SK-N-SH (cell line): ENCODE results near the gene SFMBT2. TPM values are rescaled to one million over a fixed set of nuclear protein-coding genes. Genes with fewer than 3 reads are reported as not detected.

ENCODE experiments used
- CTCF ChIA-PET: fragments of 300-600, 350-600 bp; formaldehyde crosslinking; extraction: SDS; loops from one replicate; lab custom pipeline; 2021; lab: Yijun Ruan, JAX
- POLR2A ChIA-PET: fragments of 350-600 bp; sonication (Branson Sonifier 250); formaldehyde crosslinking; extraction: SDS; loops from one replicate; lab custom pipeline; 2020; ENCODE audit warnings: antibody characterized with exemption, inconsistent platforms; lab: Yijun Ruan, JAX
- DNase-seq: peaks from one replicate; pipeline ENCODE4 v3.0.0; 2012
- H2AFZ ChIP-seq: fragments of 200-600 bp; sonication (generic); 2 replicates; pipeline ENCODE4 v1.8.1; 2016; ENCODE audit warnings: antibody characterized with exemption, mild to moderate bottlenecking, low read depth
- H3F3A ChIP-seq: fragments of 200-600 bp; sonication (generic); replicated peaks from 2 replicates; pipeline ENCODE3; 2016; ENCODE audit warnings: antibody characterized with exemption, mild to moderate bottlenecking; ENCODE audit not compliant: insufficient read depth
- H3K27ac ChIP-seq, 2 experiments: fragments of 200-500 bp in 1 of 2; fragments of 200-600 bp in 1 of 2; sonication (Bioruptor generic) in 1 of 2; sonication (generic), shearing (Covaris generic) in 1 of 2; 2 replicates each; pipeline versions ENCODE4 v1.5.1 to v1.6.1; 2014 to 2016; ENCODE audit warnings: low read depth in 2 of 2, inconsistent platforms in 1 of 2, low read length in 1 of 2, mild to moderate bottlenecking in 1 of 2, mixed read lengths in 1 of 2
- H3K27me3 ChIP-seq: fragments of 200-600 bp; sonication (generic), shearing (Covaris generic); 2 replicates; pipeline ENCODE4 v1.6.1; 2016; ENCODE audit warnings: mixed run types; ENCODE audit not compliant: insufficient read depth
- H3K36me3 ChIP-seq, 2 experiments: fragments of 200-500 bp in 1 of 2; fragments of 200-600 bp in 1 of 2; sonication (Bioruptor generic) in 1 of 2; sonication (generic) in 1 of 2; replicated peaks in 1 of 2; 2 replicates each; pipeline versions ENCODE3 to v1.5.1; 2014 to 2016; ENCODE audit warnings: low read length in 1 of 2, mild to moderate bottlenecking in 1 of 2; ENCODE audit not compliant: insufficient read depth in 2 of 2, control insufficient read depth in 1 of 2
- H3K4me1 ChIP-seq, 2 experiments: fragments of 200-500 bp in 1 of 2; fragments of 200-600 bp in 1 of 2; sonication (Bioruptor generic) in 1 of 2; sonication (generic), shearing (Covaris generic) in 1 of 2; 2 replicates each; pipeline versions ENCODE4 v1.5.1 to v1.6.1; 2014 to 2016; ENCODE audit warnings: low read depth in 1 of 2, low read length in 1 of 2, mixed run types in 1 of 2; ENCODE audit not compliant: insufficient read depth in 2 of 2, control insufficient read depth in 1 of 2
- H3K4me2 ChIP-seq: fragments of 200-600 bp; sonication (generic), shearing (Covaris generic); 2 replicates; pipeline ENCODE4 v1.6.1; 2017; ENCODE audit warnings: mixed run types
- H3K4me3 ChIP-seq, 2 experiments: fragments of 200-500 bp in 1 of 2; fragments of 200-600 bp in 1 of 2; sonication (Bioruptor generic) in 1 of 2; sonication (generic), shearing (Covaris generic) in 1 of 2; 2 replicates each; pipeline versions ENCODE4 v1.5.1 to v1.8.1; 2014 to 2016; ENCODE audit warnings: low read depth in 2 of 2, inconsistent platforms in 1 of 2, low read length in 1 of 2, mild to moderate bottlenecking in 1 of 2, mixed read lengths in 1 of 2, moderate library complexity in 1 of 2
- H3K79me2 ChIP-seq: fragments of 200-600 bp; sonication (generic); 2 replicates; pipeline ENCODE4 v1.8.1; 2017; ENCODE audit warnings: mild to moderate bottlenecking; ENCODE audit not compliant: insufficient read depth
- H3K9ac ChIP-seq: fragments of 200-600 bp; sonication (generic); 2 replicates; pipeline ENCODE4 v1.6.1; 2017; ENCODE audit warnings: mixed run types
- H3K9me2 ChIP-seq: fragments of 200-600 bp; sonication (generic); 2 replicates; pipeline ENCODE4 v1.6.1; 2017; ENCODE audit warnings: mixed run types
- H3K9me3 ChIP-seq: fragments of 200-600 bp; sonication (generic); 2 replicates; pipeline ENCODE4 v1.6.1; 2017; ENCODE audit warnings: mixed run types, mild to moderate bottlenecking, moderate library complexity
- H4K20me1 ChIP-seq: fragments of 200-600 bp; sonication (generic); 2 replicates; pipeline ENCODE4 v1.6.1; 2017; ENCODE audit warnings: mild to moderate bottlenecking, mixed run types; ENCODE audit not compliant: insufficient read depth
- CHD2 ChIP-seq: fragments of 150-350 bp; IDR thresholded peaks from 2 replicates; pipeline ENCODE4 v1.6.1; 2018; ENCODE audit warnings: low read length; ENCODE audit not compliant: partially characterized antibody
- EP300 ChIP-seq, 2 experiments: IDR thresholded peaks; 2 replicates each; pipeline versions ENCODE4 v1.4.0 to v1.6.1; 2012; ENCODE audit warnings: borderline replicate concordance in 1 of 2, low read depth in 1 of 2, low read length in 1 of 2
- EZH2phosphoT487 ChIP-seq: fragments of 200-600 bp; sonication (generic); IDR thresholded peaks from 2 replicates; pipeline ENCODE4 v1.6.1; 2017; ENCODE audit warnings: low read depth, mixed run types, mild to moderate bottlenecking, antibody characterized with exemption, moderate library complexity, borderline replicate concordance
- FOXJ3 ChIP-seq: sonication (generic); formaldehyde crosslinking; IDR thresholded peaks from 2 replicates; pipeline ENCODE4 v1.5.1; 2020; ENCODE audit warnings: mild to moderate bottlenecking, missing genetic modification reagents
- GABPA ChIP-seq: IDR thresholded peaks from 2 replicates; pipeline ENCODE4 v1.4.0; 2012; ENCODE audit warnings: low read depth, mild to moderate bottlenecking
- JUND ChIP-seq: IDR thresholded peaks from 2 replicates; pipeline ENCODE4 v1.4.0; 2012
- MEF2A ChIP-seq: IDR thresholded peaks from 2 replicates; pipeline ENCODE4 v1.4.0; 2012; ENCODE audit warnings: low read depth, borderline replicate concordance
- MXI1 ChIP-seq: IDR thresholded peaks from 2 replicates; pipeline ENCODE4 v1.6.1; 2012; ENCODE audit warnings: mild to moderate bottlenecking, low read depth, low read length, improper control_type of control experiment
- POLR2AphosphoS5 ChIP-seq: IDR thresholded peaks from 2 replicates; pipeline ENCODE4 v1.6.1; 2012; ENCODE audit warnings: low read depth, low read length
- RAD21 ChIP-seq: IDR thresholded peaks from 2 replicates; pipeline ENCODE4 v1.6.1; 2012; ENCODE audit warnings: mild to moderate bottlenecking, low read length
- RCOR1 ChIP-seq: fragments of 150-350 bp; IDR thresholded peaks from 2 replicates; pipeline ENCODE4 v1.6.1; 2017; ENCODE audit warnings: antibody characterized with exemption, low read length
- RFX5 ChIP-seq: IDR thresholded peaks from 2 replicates; pipeline ENCODE4 v1.6.1; 2012; ENCODE audit warnings: mild to moderate bottlenecking, improper control_type of control experiment, low read length
- SMC3 ChIP-seq: IDR thresholded peaks from 2 replicates; pipeline ENCODE4 v1.6.1; 2012; ENCODE audit warnings: low read depth, low read length, improper control_type of control experiment
- TCF12 ChIP-seq: IDR thresholded peaks from 2 replicates; pipeline ENCODE4 v1.4.0; 2012
- TEAD4 ChIP-seq: IDR thresholded peaks from 2 replicates; pipeline ENCODE4 v1.4.0; 2012; ENCODE audit warnings: mild to moderate bottlenecking, borderline replicate concordance; ENCODE audit not compliant: insufficient read depth
- WGBS: methylation state at CpG from one replicate; pipeline ENCODE4 v1.1.6; 2017; ENCODE audit warnings: low lambda C conversion rate; 5-methylcytosine and 5-hydroxymethylcytosine counted together
- polyA plus RNA-seq, 3 experiments: library from polyadenylated mRNA; depleted of rRNA; stranded (reverse); fragments of >200 nt; gene quantifications; 2 replicates each; pipeline ENCODE4 v1.2.3, GENCODE V29; 2012
- TF ChIP-seq, protein P1 (sequence below): fragments of 150-350 bp; IDR thresholded peaks from 2 replicates; pipeline ENCODE4 v1.6.1; 2016; ENCODE audit warnings: mild to moderate bottlenecking, low read depth, low read length
- TF ChIP-seq, protein P2 (sequence below): IDR thresholded peaks from 2 replicates; pipeline ENCODE4 v1.4.0; 2012; ENCODE audit warnings: low read depth, borderline replicate concordance
- TF ChIP-seq, protein P3 (sequence below): IDR thresholded peaks from 2 replicates; pipeline ENCODE4 v1.6.1; 2012; ENCODE audit warnings: mild to moderate bottlenecking, low read depth, low read length, moderate library complexity
- TF ChIP-seq, protein P4 (sequence below): fragments of 200-600 bp; sonication (generic); IDR thresholded peaks from 2 replicates; pipeline ENCODE4 v1.6.1; 2017; ENCODE audit warnings: antibody characterized with exemption, mild to moderate bottlenecking, moderate library complexity
- TF ChIP-seq, protein P5 (sequence below): IDR thresholded peaks from 2 replicates; pipeline ENCODE4; 2012

SFMBT2 gene
- polyA plus RNA-seq, 1 of the 3 experiments (the other 2 are of a cell fraction) = 0.20 TPM

DNA sequence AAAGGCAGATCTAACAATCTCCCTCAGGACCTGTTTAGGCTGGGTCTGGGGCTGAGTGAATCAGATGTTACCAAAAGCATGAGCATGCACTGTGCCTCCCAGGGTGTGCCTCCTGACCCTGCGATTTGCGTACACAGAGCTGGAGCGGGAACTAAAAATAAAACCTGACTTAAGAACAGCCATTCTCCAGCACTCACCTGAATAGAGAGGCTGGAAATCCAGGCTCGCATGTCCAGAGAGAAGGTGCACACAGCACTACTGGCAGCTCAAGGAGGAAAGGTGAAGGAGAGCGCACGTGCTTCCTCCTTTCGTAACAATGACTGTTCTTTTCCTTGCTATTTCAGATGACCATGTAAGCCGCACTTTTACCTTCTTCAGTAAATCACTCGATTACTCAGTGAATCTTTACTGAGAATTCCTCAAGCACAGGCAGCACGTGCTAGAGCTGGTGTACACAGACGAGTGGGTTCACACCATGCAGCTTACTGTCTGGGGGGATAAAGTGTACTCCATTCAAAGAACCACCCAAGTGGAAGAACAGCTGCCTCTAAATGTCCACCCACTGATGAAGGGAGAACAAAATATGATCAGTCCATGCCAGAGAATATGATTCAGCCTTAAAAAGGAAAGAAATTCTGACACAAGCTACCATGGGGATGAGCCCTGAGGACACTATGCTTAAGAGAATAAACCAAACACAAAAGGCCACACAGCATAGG lies 45.6 kb downstream of the SFMBT2 start:
- Histone ChIP-seq H3K27me3 (no peaks in the 10 kb centered on the region), H3K4me1 (no peaks in the 10 kb centered on the region), H3K4me3 (no peak overlapping the region), H3K27ac (no peak overlapping the region), H3K36me3 (no peaks in the 10 kb centered on the region), H3K9me2 (no peaks in the 10 kb centered on the region), H3K4me2 (no peak overlapping the region), H3K9ac (no peak overlapping the region), H4K20me1 (no peaks in the 10 kb centered on the region), H3F3A (no peaks in the 10 kb centered on the region), H2AFZ (no peak overlapping the region), H3K79me2 (no peaks in the 10 kb centered on the region), H3K9me3 (no peaks in the 10 kb centered on the region)
- DNase-seq = no peak
- 69% methylated on average over 11 of the region's 11 CpGs for WGBS
- ChIA-PET CTCF (no interaction called here), POLR2A (no interaction called here)
- TF ChIP-seq RAD21 (no peak), RFX5 (no peak), EZH2phosphoT487 (no peak), MEF2A (no peak), TCF12 (no peak), POLR2AphosphoS5 (no peak), CHD2 (no peak), MXI1 (no peak), GABPA (no peak), FOXJ3 (CRISPR knock-in tag) (no peak), TEAD4 (no peak), JUND (no peak), EP300 (IDR thresholded peaks at IDR 0.05; ENCODE audit: borderline replicate concordance in 1 of 2, low read depth in 1 of 2, low read length in 1 of 2) (no peak), RCOR1 (no peak), SMC3 (no peak)
- TF ChIP-seq, protein P1, sequence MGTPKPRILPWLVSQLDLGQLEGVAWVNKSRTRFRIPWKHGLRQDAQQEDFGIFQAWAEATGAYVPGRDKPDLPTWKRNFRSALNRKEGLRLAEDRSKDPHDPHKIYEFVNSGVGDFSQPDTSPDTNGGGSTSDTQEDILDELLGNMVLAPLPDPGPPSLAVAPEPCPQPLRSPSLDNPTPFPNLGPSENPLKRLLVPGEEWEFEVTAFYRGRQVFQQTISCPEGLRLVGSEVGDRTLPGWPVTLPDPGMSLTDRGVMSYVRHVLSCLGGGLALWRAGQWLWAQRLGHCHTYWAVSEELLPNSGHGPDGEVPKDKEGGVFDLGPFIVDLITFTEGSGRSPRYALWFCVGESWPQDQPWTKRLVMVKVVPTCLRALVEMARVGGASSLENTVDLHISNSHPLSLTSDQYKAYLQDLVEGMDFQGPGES = no peak
- TF ChIP-seq, protein P2, sequence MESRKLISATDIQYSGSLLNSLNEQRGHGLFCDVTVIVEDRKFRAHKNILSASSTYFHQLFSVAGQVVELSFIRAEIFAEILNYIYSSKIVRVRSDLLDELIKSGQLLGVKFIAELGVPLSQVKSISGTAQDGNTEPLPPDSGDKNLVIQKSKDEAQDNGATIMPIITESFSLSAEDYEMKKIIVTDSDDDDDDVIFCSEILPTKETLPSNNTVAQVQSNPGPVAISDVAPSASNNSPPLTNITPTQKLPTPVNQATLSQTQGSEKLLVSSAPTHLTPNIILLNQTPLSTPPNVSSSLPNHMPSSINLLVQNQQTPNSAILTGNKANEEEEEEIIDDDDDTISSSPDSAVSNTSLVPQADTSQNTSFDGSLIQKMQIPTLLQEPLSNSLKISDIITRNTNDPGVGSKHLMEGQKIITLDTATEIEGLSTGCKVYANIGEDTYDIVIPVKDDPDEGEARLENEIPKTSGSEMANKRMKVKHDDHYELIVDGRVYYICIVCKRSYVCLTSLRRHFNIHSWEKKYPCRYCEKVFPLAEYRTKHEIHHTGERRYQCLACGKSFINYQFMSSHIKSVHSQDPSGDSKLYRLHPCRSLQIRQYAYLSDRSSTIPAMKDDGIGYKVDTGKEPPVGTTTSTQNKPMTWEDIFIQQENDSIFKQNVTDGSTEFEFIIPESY = no peak
- TF ChIP-seq, protein P3, sequence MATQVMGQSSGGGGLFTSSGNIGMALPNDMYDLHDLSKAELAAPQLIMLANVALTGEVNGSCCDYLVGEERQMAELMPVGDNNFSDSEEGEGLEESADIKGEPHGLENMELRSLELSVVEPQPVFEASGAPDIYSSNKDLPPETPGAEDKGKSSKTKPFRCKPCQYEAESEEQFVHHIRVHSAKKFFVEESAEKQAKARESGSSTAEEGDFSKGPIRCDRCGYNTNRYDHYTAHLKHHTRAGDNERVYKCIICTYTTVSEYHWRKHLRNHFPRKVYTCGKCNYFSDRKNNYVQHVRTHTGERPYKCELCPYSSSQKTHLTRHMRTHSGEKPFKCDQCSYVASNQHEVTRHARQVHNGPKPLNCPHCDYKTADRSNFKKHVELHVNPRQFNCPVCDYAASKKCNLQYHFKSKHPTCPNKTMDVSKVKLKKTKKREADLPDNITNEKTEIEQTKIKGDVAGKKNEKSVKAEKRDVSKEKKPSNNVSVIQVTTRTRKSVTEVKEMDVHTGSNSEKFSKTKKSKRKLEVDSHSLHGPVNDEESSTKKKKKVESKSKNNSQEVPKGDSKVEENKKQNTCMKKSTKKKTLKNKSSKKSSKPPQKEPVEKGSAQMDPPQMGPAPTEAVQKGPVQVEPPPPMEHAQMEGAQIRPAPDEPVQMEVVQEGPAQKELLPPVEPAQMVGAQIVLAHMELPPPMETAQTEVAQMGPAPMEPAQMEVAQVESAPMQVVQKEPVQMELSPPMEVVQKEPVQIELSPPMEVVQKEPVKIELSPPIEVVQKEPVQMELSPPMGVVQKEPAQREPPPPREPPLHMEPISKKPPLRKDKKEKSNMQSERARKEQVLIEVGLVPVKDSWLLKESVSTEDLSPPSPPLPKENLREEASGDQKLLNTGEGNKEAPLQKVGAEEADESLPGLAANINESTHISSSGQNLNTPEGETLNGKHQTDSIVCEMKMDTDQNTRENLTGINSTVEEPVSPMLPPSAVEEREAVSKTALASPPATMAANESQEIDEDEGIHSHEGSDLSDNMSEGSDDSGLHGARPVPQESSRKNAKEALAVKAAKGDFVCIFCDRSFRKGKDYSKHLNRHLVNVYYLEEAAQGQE = no peak
- TF ChIP-seq, protein P4, sequence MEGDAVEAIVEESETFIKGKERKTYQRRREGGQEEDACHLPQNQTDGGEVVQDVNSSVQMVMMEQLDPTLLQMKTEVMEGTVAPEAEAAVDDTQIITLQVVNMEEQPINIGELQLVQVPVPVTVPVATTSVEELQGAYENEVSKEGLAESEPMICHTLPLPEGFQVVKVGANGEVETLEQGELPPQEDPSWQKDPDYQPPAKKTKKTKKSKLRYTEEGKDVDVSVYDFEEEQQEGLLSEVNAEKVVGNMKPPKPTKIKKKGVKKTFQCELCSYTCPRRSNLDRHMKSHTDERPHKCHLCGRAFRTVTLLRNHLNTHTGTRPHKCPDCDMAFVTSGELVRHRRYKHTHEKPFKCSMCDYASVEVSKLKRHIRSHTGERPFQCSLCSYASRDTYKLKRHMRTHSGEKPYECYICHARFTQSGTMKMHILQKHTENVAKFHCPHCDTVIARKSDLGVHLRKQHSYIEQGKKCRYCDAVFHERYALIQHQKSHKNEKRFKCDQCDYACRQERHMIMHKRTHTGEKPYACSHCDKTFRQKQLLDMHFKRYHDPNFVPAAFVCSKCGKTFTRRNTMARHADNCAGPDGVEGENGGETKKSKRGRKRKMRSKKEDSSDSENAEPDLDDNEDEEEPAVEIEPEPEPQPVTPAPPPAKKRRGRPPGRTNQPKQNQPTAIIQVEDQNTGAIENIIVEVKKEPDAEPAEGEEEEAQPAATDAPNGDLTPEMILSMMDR = no peak
- TF ChIP-seq, protein P5, sequence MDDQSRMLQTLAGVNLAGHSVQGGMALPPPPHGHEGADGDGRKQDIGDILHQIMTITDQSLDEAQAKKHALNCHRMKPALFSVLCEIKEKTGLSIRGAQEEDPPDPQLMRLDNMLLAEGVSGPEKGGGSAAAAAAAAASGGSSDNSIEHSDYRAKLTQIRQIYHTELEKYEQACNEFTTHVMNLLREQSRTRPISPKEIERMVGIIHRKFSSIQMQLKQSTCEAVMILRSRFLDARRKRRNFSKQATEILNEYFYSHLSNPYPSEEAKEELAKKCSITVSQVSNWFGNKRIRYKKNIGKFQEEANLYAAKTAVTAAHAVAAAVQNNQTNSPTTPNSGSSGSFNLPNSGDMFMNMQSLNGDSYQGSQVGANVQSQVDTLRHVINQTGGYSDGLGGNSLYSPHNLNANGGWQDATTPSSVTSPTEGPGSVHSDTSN = no peak
